ENCODE measurements around the gene PHF21A.
"Not testable (repeated sequence)": the region's sequence is repeated elsewhere in the genome, so short reads cannot be mapped to it uniquely, and the experiment has no call there.

The PHF21A gene

GRCh38 chr11:46120346-46121300 is 631 bp downstream of the PHF21A start:
- in situ Hi-C loops (cut with MboI; ENCODE audit: low sequenced_read_pairs): no loop called here

- in situ Hi-C loops (cut with MboI; ENCODE audit: low sequenced_read_pairs): no loop called here
Measured at GRCh38 chr11:46119352-46120216, 1.7 kb downstream of the PHF21A start.

- in situ Hi-C loops (cut with MboI; ENCODE audit: low sequenced_read_pairs): no loop called here
Measured at GRCh38 chr11:46118702-46119351, 2.4 kb downstream of the PHF21A start.

GRCh38 chr11:46117842-46118241 is 3.4 kb downstream of the PHF21A start:
- in situ Hi-C loops (cut with MboI; ENCODE audit: low sequenced_read_pairs): no loop called here

GRCh38 chr11:46116712-46117037 is 4.6 kb downstream of the PHF21A start:
- in situ Hi-C loops (cut with MboI; ENCODE audit: low sequenced_read_pairs): not testable (repeated sequence)

GRCh38 chr11:46116007-46116711 is 5.1 kb downstream of the PHF21A start:
- in situ Hi-C loops (cut with MboI; ENCODE audit: low sequenced_read_pairs): no loop called here

- in situ Hi-C loops (cut with MboI; ENCODE audit: low sequenced_read_pairs): no loop called here
Measured at GRCh38 chr11:46114961-46115360, 6.3 kb downstream of the PHF21A start.

GRCh38 chr11:46114378-46114777 is 6.9 kb downstream of the PHF21A start:
- in situ Hi-C loops (cut with MboI; ENCODE audit: low sequenced_read_pairs): no loop called here

GRCh38 chr11:46112961-46113607 is 8.2 kb downstream of the PHF21A start:
- in situ Hi-C loops (cut with MboI; ENCODE audit: low sequenced_read_pairs): no loop called here

GRCh38 chr11:46108751-46109150 is 12.5 kb downstream of the PHF21A start:
- in situ Hi-C loops (cut with MboI; ENCODE audit: low sequenced_read_pairs): no loop called here

- in situ Hi-C loops (cut with MboI; ENCODE audit: low sequenced_read_pairs): no loop called here
Measured at GRCh38 chr11:46107780-46108179, 13.5 kb downstream of the PHF21A start.

- in situ Hi-C loops (cut with MboI; ENCODE audit: low sequenced_read_pairs): no loop called here
Measured at GRCh38 chr11:46107408-46107718, 13.9 kb downstream of the PHF21A start.

GRCh38 chr11:46106530-46107407 is 14.5 kb downstream of the PHF21A start:
- in situ Hi-C loops (cut with MboI; ENCODE audit: low sequenced_read_pairs): no loop called here

GRCh38 chr11:46105926-46106325 is 15.3 kb downstream of the PHF21A start:
- in situ Hi-C loops (cut with MboI; ENCODE audit: low sequenced_read_pairs): no loop called here

- in situ Hi-C loops (cut with MboI; ENCODE audit: low sequenced_read_pairs): no loop called here
Measured at GRCh38 chr11:46105134-46105628, 16.1 kb downstream of the PHF21A start.

GRCh38 chr11:46102843-46103242 is 18.4 kb downstream of the PHF21A start:
- in situ Hi-C loops (cut with MboI; ENCODE audit: low sequenced_read_pairs): no loop called here

GRCh38 chr11:46100670-46101069 is 20.6 kb downstream of the PHF21A start:
- in situ Hi-C loops (cut with MboI; ENCODE audit: low sequenced_read_pairs): no loop called here

GRCh38 chr11:46099963-46100316 is 21.3 kb downstream of the PHF21A start:
- in situ Hi-C loops (cut with MboI; ENCODE audit: low sequenced_read_pairs): no loop called here

- in situ Hi-C loops (cut with MboI; ENCODE audit: low sequenced_read_pairs): no loop called here
Measured at GRCh38 chr11:46090375-46090774, 30.9 kb downstream of the PHF21A start.
